ENCODE data around the gene PUM2. TPM values are rescaled to one million over a fixed set of nuclear protein-coding genes. Genes with fewer than 3 reads are reported as not detected.
"Not testable (repeated sequence)": the region's sequence is repeated elsewhere in the genome, so short reads cannot be mapped to it uniquely, and the experiment has no call there.

Gene PUM2
- total RNA-seq, 1 donor from 2014 or later: 90.6 TPM

GRCh38 chr2:20370191-20370590, 19.5 kb upstream of the PUM2 start:
- peak; percentile 30 for DNase-seq

GRCh38 chr2:20369366-20369765, 18.7 kb upstream of the PUM2 start:
- DNase-seq: no peak

GRCh38 chr2:20368706-20369105, 18.1 kb upstream of the PUM2 start:
- no peak for DNase-seq

- not testable (repeated sequence) for DNase-seq
These were observed 17.3 kb upstream of the PUM2 start for GRCh38 chr2:20367929-20368328.

DNA sequence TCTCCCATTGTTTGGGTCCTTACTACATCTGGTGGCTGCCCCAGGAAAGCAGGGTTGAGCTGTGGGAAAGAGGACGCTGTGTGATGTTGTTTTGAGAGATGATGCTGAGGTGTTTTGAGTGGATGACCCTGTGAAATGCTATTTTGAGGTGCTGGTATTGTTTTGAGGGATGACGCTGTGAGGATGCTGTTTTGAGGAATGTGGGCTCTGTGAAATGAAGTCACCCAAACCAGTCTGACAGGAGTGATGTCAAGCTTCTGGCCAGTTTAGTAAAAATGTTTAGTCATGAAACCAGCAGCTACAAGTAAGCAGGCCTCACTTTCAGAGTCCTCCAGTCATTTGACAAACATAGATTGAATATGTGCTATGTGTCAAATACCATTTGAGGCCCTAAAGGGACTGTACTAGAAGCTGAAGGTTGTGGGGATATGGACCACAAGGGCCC, 16.1 kb upstream of the PUM2 start:
- DNase-seq: no peak

DNA sequence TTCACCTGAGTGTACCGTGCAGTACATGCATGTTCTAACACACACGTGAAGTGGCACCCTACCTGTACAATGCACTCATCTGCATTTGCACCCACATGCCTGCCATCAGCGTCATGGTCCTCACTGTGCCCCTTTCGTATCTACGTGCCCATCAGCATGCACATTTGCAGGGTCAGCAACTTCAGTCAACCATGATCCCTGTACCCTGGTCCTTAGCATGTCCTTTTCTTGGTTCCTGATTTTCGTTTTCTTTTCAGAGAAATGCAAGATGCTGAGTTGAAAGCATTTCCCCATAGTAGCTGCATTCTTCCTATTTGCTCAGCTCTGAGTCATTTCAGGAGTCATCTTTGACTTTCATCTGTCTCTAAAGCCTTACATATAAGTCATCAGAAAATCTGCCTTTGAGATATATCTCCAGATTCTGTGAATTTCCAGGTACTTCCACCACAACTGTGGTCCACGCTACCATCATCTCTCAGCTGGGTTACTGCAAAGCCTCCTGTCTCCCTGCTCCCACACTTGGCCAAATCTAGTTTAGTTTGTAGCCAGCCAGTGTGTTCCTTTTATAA, 14.7 kb upstream of the PUM2 start:
- DNase-seq: no peak

DNA sequence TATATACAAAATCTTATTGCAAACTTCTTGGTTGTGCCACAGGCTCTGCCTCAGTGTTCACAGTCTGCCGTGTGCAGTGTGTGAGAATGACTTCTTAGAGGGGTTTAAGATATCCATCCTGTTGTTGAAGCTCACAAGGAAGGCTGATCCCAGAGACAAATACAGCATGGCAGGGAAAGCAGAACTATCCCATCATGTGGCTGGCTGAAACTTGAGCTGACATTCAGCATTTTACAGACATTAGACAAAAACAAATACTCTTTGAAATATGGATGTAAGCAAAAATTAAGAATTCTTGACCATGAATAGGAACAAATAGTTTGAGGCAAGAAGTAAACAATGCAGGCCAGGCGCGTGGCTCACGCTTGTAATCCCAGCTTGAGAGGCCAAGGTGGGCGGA, 12.9 kb upstream of the PUM2 start:
- no peak for DNase-seq

GRCh38 chr2:20362701-20363435, 12.2 kb upstream of the PUM2 start:
- DNase-seq: no peak

DNA sequence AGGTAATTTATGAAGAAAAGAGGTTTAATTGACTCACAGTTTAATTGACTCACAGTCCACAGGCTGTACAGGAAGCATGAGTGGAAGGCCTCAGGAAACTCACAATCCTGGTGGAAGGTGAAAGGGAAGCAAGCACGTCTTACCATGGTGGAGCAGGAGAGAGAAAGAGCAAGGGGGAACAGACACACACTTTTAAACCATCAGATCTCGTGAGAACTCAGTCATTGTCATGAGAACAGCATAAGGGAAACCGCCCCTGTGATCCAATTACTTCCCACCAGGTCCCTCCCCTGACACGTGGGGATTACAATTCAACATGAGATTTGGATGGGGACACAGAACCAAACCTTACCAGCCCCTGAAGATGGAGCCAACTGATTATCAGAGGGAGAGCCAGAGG, 11.2 kb upstream of the PUM2 start:
- no peak for DNase-seq

GRCh38 chr2:20359096-20359495, 8.5 kb upstream of the PUM2 start:
- no peak for DNase-seq

DNA sequence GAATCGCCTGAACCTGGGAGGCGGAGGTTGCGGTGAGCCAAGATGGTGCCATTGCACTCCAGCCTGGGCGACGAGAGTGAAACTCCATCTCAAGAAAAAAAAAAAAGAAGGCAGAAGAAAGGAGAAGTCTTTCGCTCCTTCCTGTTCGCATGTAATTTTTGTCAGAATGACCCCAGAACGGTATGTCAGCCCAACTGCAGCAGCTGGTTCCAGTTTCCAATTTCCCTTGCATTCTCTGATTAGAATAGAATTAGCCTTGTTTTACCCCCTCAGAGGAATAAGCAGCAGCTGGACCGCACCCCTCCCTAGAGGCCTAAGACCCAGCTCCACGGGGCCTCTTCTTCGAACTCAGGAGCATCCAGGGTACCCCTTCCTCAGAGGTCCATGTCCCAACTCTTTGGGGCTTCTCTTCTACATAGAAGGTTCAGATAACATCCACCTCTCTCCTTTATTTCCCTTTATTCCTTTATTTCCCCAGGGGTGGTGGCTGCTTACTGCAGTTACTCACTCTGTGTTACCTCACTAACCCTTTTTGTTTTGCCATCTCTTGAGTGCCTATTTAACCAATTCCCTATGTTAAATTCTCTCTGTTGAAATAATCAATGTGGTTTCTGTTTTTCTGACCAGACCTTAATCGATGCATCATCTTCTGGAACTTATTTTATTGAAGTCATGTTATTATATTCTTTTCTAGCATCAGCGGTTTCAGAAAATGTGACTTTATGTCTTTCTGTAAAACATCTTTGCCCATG, 7.2 kb upstream of the PUM2 start:
- no peak for DNase-seq

GRCh38 chr2:20356042-20356441, 5.4 kb upstream of the PUM2 start:
- DNase-seq: no peak

DNA sequence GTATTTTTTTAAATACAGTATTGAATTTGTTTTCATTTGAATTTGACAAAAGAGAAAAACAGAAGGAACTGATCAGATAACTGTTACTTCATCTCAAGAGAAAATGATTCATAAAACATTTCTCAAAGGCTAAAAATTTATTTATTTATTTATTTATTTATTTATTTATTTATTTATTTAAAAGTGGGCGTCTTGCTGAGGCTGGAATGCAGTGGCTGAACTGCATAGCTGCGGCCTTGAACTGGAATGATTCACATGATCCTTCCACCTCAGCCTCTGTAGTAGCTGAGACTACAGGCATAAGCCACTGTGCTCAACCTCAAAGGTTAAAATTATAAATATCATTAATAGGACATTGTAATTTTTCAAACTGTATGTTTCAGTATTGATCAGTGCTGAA, 4.5 kb upstream of the PUM2 start:
- DNase-seq: no peak

DNA sequence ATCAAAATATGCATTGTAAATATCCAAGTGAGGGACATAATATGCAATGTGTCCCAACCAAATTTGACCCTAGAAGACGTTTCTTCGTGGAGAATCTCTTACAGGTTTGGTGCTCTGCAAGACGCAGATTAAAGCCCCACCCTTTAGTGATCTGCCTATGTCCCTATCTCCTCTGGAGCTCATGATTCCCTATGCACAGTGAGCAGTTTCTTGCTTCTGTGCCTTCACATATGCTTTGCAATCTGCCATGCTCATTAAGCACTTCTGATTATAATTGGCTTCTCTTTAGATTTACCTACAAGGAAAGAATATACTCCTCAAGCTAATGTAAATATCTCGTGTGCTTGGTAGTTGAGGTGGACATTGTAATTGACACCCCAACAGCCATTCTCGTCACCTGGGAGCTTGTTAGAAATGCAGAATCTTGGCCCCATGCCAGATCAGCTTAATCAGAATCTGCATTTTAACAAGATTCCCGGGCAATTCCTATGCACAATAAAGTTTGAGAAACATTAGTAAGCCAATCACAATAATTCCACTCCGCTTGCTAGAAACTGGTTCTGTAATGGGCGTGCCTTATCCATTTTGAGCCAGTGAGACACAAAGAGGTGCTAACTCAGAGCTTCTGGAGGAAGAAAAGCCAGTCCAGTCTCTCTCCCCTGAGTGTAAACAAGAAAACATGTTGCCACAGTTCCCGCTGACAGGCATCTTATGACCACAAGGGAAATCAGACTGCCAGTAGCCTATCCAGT, 2.8 kb upstream of the PUM2 start:
- DNase-seq: no peak

- no peak for DNase-seq
These were observed 2.1 kb upstream of the PUM2 start for GRCh38 chr2:20352581-20353216.

GRCh38 chr2:20352230-20352578, 1.6 kb upstream of the PUM2 start:
- DNase-seq: no peak

DNA sequence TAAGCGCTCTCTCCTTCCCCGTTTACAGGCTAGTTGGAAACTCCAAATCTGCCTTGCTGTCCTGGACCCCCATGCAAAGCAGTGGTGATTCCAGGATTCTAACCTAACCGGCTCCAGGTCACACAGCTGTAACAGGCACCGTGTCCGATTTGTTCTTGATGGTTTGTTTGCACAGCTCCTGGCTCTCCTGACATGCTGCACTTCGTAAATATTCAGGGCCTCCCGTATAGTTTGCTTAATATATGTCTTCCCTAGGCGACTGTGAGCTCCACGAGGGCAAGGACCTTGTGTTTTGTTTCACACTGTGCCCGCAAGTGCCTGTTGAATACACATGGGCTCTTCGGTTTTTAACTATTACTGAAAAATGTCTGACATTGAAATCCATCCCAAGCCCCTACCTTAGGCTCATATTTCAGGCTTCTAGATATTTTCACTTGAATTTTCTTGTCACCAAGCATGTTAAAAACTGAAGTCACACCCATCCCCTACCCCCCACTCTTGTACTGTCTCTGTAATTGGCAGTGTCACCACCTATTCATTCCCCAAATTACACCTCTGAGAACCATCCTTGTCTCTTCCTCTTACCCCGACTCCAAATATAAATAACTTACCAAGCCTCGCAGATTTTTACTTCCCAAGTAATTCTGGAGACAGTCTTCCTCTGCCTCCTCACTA, 1.0 kb upstream of the PUM2 start:
- no peak for DNase-seq

DNA sequence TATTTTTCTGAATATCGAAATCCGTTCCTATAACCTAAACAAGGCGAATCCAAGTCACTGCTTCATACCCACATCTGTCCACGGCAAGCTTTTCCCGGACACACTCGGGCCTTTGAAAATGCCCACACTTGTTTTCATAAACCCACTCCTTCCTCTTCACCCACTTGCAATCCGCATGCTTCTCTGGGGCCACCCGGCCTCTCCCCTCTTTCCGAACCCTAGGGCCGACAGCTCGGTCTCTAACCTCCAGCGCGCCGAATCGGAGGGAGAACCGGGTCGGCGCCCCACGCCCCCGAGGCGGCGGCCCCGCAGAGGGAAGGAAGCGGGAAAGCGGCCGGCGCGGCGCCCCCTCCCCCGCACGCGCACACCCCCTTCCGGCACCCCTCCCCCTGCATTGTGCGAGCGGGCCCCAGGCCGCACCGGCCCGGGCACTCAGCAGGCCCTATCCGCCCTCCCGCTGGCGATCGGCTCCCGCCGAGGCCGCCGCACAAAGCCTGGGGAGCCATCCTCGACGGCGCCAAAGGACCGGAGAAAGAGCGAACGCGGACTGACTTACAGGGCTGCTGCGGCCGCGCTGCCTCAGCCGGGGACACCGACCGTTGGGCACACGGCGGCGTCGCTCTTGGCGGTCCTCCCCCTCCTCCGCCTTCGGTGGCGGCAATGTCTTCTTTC, 467 bp downstream of the PUM2 start:
- no peak for DNase-seq

GRCh38 chr2:20349513-20349921, 1.1 kb downstream of the PUM2 start:
- DNase-seq: no peak

GRCh38 chr2:20348542-20348941, 2.1 kb downstream of the PUM2 start:
- no peak for DNase-seq
